Activated CD4-positive, alpha-beta T cell treated with anti-CD3 and anti-CD28 coated beads, Interleukin-2, Interleukin-4, amounts not matched to agents 100 ng/mL and 50 ng/mL, durations not matched to agents 16 hours and 8 hours (primary cell): Measurements from ENCODE around the gene SP2.
"Not testable (repeated sequence)": the region's sequence is repeated elsewhere in the genome, so short reads cannot be mapped to it uniquely, and the experiment has no call there.

Source experiments
- DNase-seq: peaks from one replicate; pipeline ENCODE4 v3.0.0-alpha.2; 2020; ENCODE audit warnings: low spot score

Gene SP2

GRCh38 chr17:47918991-47919390 lies 23.0 kb downstream of the SP2 start:
- DNase-seq: no peak

GRCh38 chr17:47919889-47920288 lies 23.9 kb downstream of the SP2 start:
- DNase-seq: not testable (repeated sequence)

- DNase-seq: no peak
Observed at GRCh38 chr17:47924785-47925677, 29.0 kb downstream of the SP2 start.

- no peak for DNase-seq
Observed at GRCh38 chr17:47925678-47925988, 29.6 kb downstream of the SP2 start.

GRCh38 chr17:47927821-47928400 lies 31.9 kb downstream of the SP2 start:
- DNase-seq: no peak

GRCh38 chr17:47928415-47928814 lies 32.4 kb downstream of the SP2 start:
- no peak for DNase-seq

GRCh38 chr17:47929218-47930000 lies 33.4 kb downstream of the SP2 start:
- DNase-seq: no peak

GRCh38 chr17:47931848-47932247 lies 35.8 kb downstream of the SP2 start:
- no peak for DNase-seq

GRCh38 chr17:47934856-47935255 lies 38.8 kb downstream of the SP2 start:
- no peak for DNase-seq

- DNase-seq: not testable (repeated sequence)
Observed at GRCh38 chr17:47935468-47935867, 39.4 kb downstream of the SP2 start.

GRCh38 chr17:47935961-47936360 lies 39.9 kb downstream of the SP2 start:
- DNase-seq: no peak

- no peak for DNase-seq
Observed at GRCh38 chr17:47937941-47938340, 41.9 kb downstream of the SP2 start.

- DNase-seq: peak; percentile 99
Observed at GRCh38 chr17:47941246-47942095, 45.4 kb downstream of the SP2 start, which contains the start of gene PNPO. TSS of gene PNPO (plus strand) at chr17:47941571. CDS start at chr17:47941676, 105 bp downstream.

- DNase-seq: no peak
Observed at GRCh38 chr17:47942096-47942510, 46.1 kb downstream of the SP2 start.

- DNase-seq: no peak
Observed at GRCh38 chr17:47942568-47942967, 46.5 kb downstream of the SP2 start.

- peak; percentile 32 for DNase-seq
Observed at GRCh38 chr17:47945080-47945479, 49.0 kb downstream of the SP2 start.

GRCh38 chr17:47945529-47946508 lies 49.8 kb downstream of the SP2 start:
- DNase-seq: no peak

- no peak for DNase-seq
Observed at GRCh38 chr17:47946516-47946915, 50.5 kb downstream of the SP2 start.

GRCh38 chr17:47946929-47947397 lies 50.9 kb downstream of the SP2 start:
- DNase-seq: peak; percentile 89

GRCh38 chr17:47948706-47949196 lies 52.7 kb downstream of the SP2 start:
- DNase-seq: no peak
